ENCODE measurements around the gene BARX2.
"Not testable (repeated sequence)": the region's sequence is repeated elsewhere in the genome, so short reads cannot be mapped to it uniquely, and the experiment has no call there.

Gene BARX2

DNA sequence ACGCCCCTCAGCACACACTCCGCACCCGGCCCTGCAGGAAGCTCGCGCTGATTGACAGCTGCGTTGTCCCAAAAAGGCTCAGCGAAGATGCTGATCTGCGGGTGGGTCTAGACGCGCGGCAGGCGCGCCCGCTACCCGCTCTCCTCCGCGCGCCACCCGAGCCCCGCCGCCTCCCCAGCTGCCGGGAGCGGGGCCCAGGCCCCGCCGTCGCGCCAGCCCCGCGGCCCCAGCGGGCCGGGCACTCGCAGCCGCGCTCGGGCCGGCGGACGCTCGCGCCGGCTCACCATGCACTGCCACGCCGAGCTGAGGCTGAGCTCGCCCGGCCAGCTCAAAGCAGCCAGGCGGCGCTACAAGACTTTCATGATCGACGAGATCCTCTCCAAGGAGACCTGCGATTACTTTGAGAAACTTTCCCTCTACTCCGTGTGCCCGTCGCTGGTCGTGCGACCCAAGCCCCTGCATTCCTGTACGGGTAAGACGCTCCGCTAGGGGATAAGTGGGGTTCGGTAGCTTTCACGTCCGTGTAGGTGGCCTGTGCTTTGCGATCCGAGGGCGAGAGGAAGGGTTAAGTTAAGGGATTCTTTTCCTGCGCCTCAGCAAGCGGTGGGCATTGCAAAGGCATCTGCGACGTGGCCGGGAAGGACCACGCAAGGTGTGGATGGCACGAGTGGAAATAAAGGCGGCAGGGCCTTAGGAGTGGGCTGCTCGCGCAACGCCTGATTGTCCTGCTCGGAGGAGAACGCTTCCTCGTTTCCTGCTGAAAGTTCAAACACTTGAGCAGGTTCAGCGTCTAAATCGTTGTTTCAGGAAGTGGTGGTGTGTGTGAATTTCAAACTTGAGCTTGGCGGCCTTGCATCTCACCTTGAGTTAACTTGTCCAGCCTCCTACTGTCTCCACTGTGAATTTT, at the start of gene BARX2:
BARX2 (plus strand) TSS at position 98 of the 907 bp plus-strand sequence; CDS start at position 286, 188 bp downstream.
- in situ Hi-C loops (cut with HindIII; ENCODE audit: low sequenced_read_pairs) = no loop called here

DNA sequence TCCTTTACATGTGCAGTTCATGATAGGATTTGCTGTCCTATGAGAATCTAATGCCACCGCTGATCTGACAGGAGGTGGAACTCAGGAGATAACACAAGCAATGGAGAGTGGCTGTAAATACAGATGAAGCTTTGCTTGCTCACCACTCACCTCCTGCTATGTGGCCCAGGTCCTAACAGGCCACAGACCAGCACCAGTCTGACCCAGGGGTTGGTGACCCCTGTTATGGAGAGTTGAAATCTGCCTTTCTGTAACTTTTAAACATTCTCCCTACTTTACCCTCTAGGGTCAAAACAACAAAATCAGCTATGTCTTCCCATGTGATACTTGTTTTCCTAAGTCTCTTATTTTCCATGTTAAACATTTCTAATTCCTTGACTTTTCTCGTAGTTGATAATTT, 48.7 kb upstream of the BARX2 start:
- in situ Hi-C loops (cut with HindIII; ENCODE audit: low sequenced_read_pairs) = no loop called here

DNA sequence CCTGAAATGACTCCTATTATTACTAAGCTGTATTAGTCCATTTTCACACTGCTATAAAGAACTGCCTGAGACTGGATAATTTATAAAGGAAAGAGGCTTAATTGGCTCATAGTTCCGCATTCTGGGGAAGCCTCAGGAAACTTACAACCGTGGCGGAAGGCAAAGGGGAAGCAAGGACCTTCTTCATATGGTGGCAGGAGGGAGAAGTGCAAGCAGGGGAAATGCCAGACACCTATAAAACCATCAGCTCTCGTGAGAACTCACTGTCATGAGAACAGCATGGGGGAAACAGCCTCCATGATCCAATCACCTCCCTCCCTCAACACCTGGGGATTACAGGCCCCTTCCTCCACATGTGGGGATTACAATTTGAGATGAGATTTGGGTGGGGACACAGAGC, 47.9 kb upstream of the BARX2 start:
- in situ Hi-C loops (cut with HindIII; ENCODE audit: low sequenced_read_pairs) = not testable (repeated sequence)

DNA sequence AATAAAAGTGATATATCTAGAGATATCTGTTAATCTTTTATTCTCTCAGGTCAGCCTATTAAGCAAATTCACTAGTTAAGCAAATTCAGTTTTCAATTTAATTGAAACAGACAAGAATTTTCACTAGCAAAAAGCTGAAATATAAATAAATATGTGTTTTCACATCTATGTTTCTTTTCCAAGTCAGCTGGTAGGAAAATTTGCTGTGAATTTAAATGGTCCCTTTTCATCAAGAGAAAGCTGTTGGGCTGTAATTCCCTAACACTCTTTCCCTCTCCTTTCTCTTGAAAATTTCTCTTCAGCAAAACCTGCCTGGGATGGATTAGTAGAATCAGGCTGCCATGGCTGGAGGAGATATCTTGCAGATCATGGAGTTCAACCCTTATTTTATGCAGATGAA, 46.9 kb upstream of the BARX2 start:
- in situ Hi-C loops (cut with HindIII; ENCODE audit: low sequenced_read_pairs) = no loop called here

- in situ Hi-C loops (cut with HindIII; ENCODE audit: low sequenced_read_pairs) = no loop called here
Measured at GRCh38 chr11:129331217-129331616, 44.4 kb upstream of the BARX2 start.

DNA sequence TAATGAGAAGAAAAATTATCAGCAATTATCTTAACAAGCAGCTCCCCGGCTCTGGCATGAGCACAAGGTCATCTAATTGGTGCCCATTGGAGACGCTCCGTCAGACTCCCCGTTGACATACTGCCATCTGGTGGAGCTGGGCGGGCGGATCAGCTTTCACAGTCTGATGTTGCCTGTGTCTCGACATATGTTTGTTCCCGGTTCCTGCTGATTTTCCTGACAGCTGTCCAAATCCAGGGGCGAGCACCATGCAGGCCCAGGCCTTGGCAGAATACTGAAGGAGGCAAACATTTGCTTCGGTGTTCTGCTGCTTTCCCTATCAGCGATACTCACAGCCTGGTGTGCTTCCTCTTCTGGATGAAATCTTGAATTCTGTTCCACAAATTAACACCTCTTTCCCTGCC, 43.8 kb upstream of the BARX2 start:
- in situ Hi-C loops (cut with HindIII; ENCODE audit: low sequenced_read_pairs) = no loop called here

DNA sequence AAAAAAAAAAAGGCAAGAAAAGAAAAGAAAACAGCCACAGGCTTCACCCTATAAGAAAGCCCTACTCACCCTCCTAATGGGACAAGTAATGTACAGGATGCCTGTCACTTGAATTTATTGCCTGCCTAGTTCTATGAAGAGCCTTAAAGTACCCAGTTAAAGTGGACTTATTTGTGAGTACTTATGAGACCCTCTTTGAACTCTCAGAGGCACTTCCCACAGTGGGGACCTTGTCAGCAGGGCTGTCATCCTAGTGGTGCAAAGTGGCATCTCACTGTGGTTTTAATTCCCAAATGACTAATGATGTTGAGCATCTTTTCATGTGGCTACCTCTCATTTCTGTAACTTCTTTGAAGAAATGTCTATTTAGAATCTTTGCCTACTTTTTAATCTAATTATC, 41.8 kb upstream of the BARX2 start:
- in situ Hi-C loops (cut with HindIII; ENCODE audit: low sequenced_read_pairs) = no loop called here

GRCh38 chr11:129344301-129344940, 31.2 kb upstream of the BARX2 start:
- in situ Hi-C loops (cut with HindIII; ENCODE audit: low sequenced_read_pairs) = not testable (repeated sequence)

DNA sequence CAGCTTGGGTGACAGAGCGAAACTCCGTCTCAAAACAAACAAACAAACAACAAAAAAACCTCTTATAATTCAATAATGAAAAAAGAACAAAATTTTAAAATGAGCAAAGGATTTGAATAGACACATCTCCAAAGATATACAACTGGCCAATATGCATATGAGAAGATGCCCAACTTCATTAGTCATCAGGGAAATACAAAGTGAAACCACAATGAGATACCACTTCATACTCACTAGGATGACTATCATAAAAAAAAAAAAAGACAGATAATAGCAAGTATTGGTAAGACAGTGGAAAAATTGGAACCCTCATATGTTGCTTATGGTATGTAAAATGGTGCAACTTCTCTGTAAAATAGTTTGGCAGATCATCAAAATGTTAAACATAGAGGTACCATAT, 28.7 kb upstream of the BARX2 start:
- in situ Hi-C loops (cut with HindIII; ENCODE audit: low sequenced_read_pairs) = no loop called here

DNA sequence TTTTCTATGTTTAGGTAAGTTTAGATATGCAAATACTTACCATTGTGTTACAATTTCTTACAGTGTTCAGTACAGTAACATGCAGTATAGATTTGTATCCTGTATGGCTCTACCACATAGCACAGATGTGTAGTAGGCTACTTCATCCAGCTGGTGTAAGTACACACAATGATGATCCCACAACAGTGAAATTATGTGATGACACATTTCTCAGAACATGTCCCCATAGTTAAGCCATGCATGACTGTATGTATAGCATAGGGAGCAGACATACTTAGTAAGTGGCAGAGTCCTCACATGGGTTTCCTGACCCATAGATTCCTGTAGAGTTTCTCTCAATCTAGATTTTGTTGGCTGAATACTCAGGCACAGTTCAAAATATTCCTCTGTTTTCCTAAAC, 26.8 kb upstream of the BARX2 start:
- in situ Hi-C loops (cut with HindIII; ENCODE audit: low sequenced_read_pairs) = no loop called here

- in situ Hi-C loops (cut with HindIII; ENCODE audit: low sequenced_read_pairs) = no loop called here
Measured at GRCh38 chr11:129352676-129353075, 23.0 kb upstream of the BARX2 start.

GRCh38 chr11:129354691-129355090, 21.0 kb upstream of the BARX2 start:
- in situ Hi-C loops (cut with HindIII; ENCODE audit: low sequenced_read_pairs) = no loop called here

- in situ Hi-C loops (cut with HindIII; ENCODE audit: low sequenced_read_pairs) = loop anchor here (5.0 kb wide), 1 partner anchor 388 kb away; no protein-coding TSS in a partner anchor
Measured at GRCh38 chr11:129359748-129360147, 15.9 kb upstream of the BARX2 start.

GRCh38 chr11:129364143-129364654, 11.4 kb upstream of the BARX2 start:
- in situ Hi-C loops (cut with HindIII; ENCODE audit: low sequenced_read_pairs) = loop anchor here (5.0 kb wide), 1 partner anchor 383 kb away; no protein-coding TSS in a partner anchor

- in situ Hi-C loops (cut with HindIII; ENCODE audit: low sequenced_read_pairs) = no loop called here
Measured at GRCh38 chr11:129365816-129366215, 9.8 kb upstream of the BARX2 start.

- in situ Hi-C loops (cut with HindIII; ENCODE audit: low sequenced_read_pairs) = no loop called here
Measured at GRCh38 chr11:129366737-129367597, 8.7 kb upstream of the BARX2 start.

GRCh38 chr11:129368889-129369672, 6.6 kb upstream of the BARX2 start:
- in situ Hi-C loops (cut with HindIII; ENCODE audit: low sequenced_read_pairs) = no loop called here

- in situ Hi-C loops (cut with HindIII; ENCODE audit: low sequenced_read_pairs) = no loop called here
Measured at GRCh38 chr11:129370715-129371114, 4.9 kb upstream of the BARX2 start.

- in situ Hi-C loops (cut with HindIII; ENCODE audit: low sequenced_read_pairs) = no loop called here
Measured at GRCh38 chr11:129372609-129373488, 2.8 kb upstream of the BARX2 start.

Data from endothelial cell of hepatic sinusoid (primary cell).